ENCODE data around the gene SELE. TPM values are rescaled to one million over a fixed set of nuclear protein-coding genes. Genes with fewer than 3 reads are reported as not detected.

SELE gene
- total and polyA plus RNA-seq, 9 of the 15 experiments (the other 6 are each of a cell fraction or from before 2014, with no cell fraction given) = 0.08 TPM; not detected in 8

GRCh38 chr1:169750041-169750440 is 16.2 kb upstream of the SELE start:
- WGBS (ENCODE audit: insufficient coverage, low coverage, missing lambda C conversion rate) = 0% methylated on average over 1 of the region's 1 CpG
- Histone ChIP-seq H3K27me3 (ENCODE audit: control insufficient read depth in 2 of 2, insufficient read depth in 2 of 2, low read length in 2 of 2) (no peaks in the 10 kb centered on the region), H3K4me2 (ENCODE audit: insufficient read depth, low read length) (no peak overlapping the region), H4K20me1 (replicated peaks; ENCODE audit: control insufficient read depth, insufficient read depth, low read length) (no peaks in the 10 kb centered on the region), H3K9me1 (ENCODE audit: control insufficient read depth, insufficient read depth, low read length) (no peaks in the 10 kb centered on the region), H3K4me3 (no peak overlapping the region), H3K9ac (ENCODE audit: insufficient read depth in 1 of 2, low read depth in 2 of 2, low read length in 2 of 2) (no peak overlapping the region), H3K79me2 (ENCODE audit: control insufficient read depth, insufficient read depth, low read length) (no peaks in the 10 kb centered on the region), H3K27ac (ENCODE audit: extremely low read depth, low read depth, low read length) (no peak overlapping the region), H3K9me3 (replicated peaks; ENCODE audit: control insufficient read depth, insufficient read depth, low read depth, low read length) (no peaks in the 10 kb centered on the region), H2AFZ (ENCODE audit: low read depth, low read length) (no peak overlapping the region), H3K4me1 (replicated peaks in 1 of 2; ENCODE audit: control insufficient read depth in 2 of 2, insufficient read depth in 2 of 2, low read length in 2 of 2) (no peaks in the 10 kb centered on the region), H3K36me3 (ENCODE audit: control insufficient read depth, insufficient read depth, low read length) (no peaks in the 10 kb centered on the region)
- DNase-seq (ENCODE audit: extremely low read depth in 1 of 4, low spot score in 3 of 4) = no peak
- in situ Hi-C loops (cut with MboI) = no loop called here
- FAIRE-seq = no peak
- CTCF ChIA-PET (ENCODE audit: low intra/inter-chr PET ratio) = no interaction called here
- intact Hi-C loops (cut with micrococcal nuclease) = no loop called here
- POLR2A ChIA-PET = no interaction called here
- BruUV-seq (replicated peaks) = no TSS peak
- ATAC-seq = no peak
- no peak for TF ChIP-seq BRD9 (IDR thresholded peaks at IDR 0.05; ENCODE audit: low read depth, partially characterized antibody)
- peak; percentile 64 for TF ChIP-seq ZNF316 (IDR thresholded peaks at IDR 0.05)
- no peak for TF ChIP-seq ARID1B (IDR thresholded peaks at IDR 0.05)
- no peak for TF ChIP-seq MYNN (IDR thresholded peaks at IDR 0.05)
- TF ChIP-seq MYNN (CRISPR knock-in tag; IDR thresholded peaks at IDR 0.05) = no peak
- no peak for TF ChIP-seq ZNF282 (CRISPR knock-in tag; IDR thresholded peaks at IDR 0.05)
- TF ChIP-seq TOE1 (IDR thresholded peaks at IDR 0.05; ENCODE audit: borderline replicate concordance) = no peak
- no peak for TF ChIP-seq TOE1 (CRISPR knock-in tag; IDR thresholded peaks at IDR 0.05; ENCODE audit: borderline replicate concordance, low read depth)
- no peak for TF ChIP-seq HNRNPUL1 (IDR thresholded peaks at IDR 0.05; ENCODE audit: low read length)
- 0 out of 2 replicates have a peak, but pooled peaks have one; percentile 21 for TF ChIP-seq MAFG (tag; conservative IDR thresholded peaks at IDR 0.05)
- TF ChIP-seq MAFK (IDR thresholded peaks at IDR 0.05; ENCODE audit: low read length) = peak; percentile 19; the same call in 1 of the 2 replicates
- TF ChIP-seq KAT7 (CRISPR knock-in tag; IDR thresholded peaks at IDR 0.05; ENCODE audit: borderline replicate concordance) = no peak
- TF ChIP-seq HDAC2 (IDR thresholded peaks at IDR 0.05) = no peak
- TF ChIP-seq C11orf30 (IDR thresholded peaks at IDR 0.05; ENCODE audit: low read depth) = peak; percentile 37; the same call in 1 of the 2 replicates
- TF ChIP-seq ZNF134 (CRISPR knock-in tag; conservative IDR thresholded peaks at IDR 0.05) = no peak
- no peak for TF ChIP-seq STAT5A (IDR thresholded peaks at IDR 0.05; ENCODE audit: borderline replicate concordance, low read length)
- peak; percentile 31; the same call in 1 of the 2 replicates for TF ChIP-seq MAFF (IDR thresholded peaks at IDR 0.05; ENCODE audit: low read length)
- TF ChIP-seq MEIS2 (IDR thresholded peaks at IDR 0.05; ENCODE audit: partially characterized antibody) = no peak
- no peak for TF ChIP-seq NCOA4 (IDR thresholded peaks at IDR 0.05; ENCODE audit: partially characterized antibody)
- TF ChIP-seq SIN3A (IDR thresholded peaks at IDR 0.05; ENCODE audit: borderline replicate concordance in 2 of 2, control insufficient read depth in 1 of 2, low read depth in 2 of 2, low read length in 2 of 2) = no peak
- no peak for TF ChIP-seq SPI1 (IDR thresholded peaks at IDR 0.05; ENCODE audit: borderline replicate concordance, low read depth, low read length)
- no peak for TF ChIP-seq SP1 (CRISPR knock-in tag; IDR thresholded peaks at IDR 0.05)
- TF ChIP-seq PYGO2 (tag; IDR thresholded peaks at IDR 0.05) = no peak
- TF ChIP-seq ZNF639 (CRISPR knock-in tag; conservative IDR thresholded peaks at IDR 0.05 in 1 of 2, IDR thresholded peaks at IDR 0.05 in 1 of 2) = no peak

Data from K562 (cell line).